ENCODE data around the gene SCD5.

SCD5 gene

DNA sequence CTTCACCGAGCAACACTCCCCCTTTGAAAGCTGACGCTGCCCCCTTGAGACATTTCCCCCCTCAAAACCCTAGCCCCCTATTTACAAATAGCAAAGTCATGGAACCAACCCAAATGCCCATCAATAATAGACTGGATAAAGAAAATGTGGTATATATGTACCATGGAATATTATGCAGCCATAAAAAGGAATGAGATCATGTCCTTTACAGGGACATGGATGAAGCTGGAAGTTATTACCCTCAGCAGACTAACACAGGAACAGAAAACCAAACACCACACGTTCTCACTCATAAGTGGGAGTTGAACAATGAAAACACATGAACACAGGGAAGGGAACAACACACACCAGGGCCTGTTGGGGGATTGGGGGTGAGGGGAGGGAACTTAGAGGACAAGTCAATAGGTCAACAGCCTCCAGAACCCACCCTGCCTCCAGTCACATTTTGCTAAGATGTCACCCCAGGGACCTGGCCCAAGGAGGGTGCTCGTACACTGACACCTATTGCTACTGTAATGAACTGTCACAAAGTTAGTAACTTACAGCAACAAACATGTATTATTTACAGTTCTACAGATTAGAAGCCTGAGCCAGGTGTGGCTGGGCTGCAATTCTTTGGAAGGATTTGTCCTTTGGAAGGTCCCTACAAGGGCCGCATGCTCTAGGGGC lies 20.6 kb downstream of the SCD5 start:
- DNase-seq (ENCODE audit: low read depth, low spot score) = no peak
- H3K4me3 ChIP-seq (ENCODE audit: low read length) = no peak overlapping the region

GRCh38 chr4:82776925-82777542 lies 21.6 kb downstream of the SCD5 start:
- no peak for DNase-seq (ENCODE audit: low read depth, low spot score)
- no peak overlapping the region for H3K4me3 ChIP-seq (ENCODE audit: low read length)

DNA sequence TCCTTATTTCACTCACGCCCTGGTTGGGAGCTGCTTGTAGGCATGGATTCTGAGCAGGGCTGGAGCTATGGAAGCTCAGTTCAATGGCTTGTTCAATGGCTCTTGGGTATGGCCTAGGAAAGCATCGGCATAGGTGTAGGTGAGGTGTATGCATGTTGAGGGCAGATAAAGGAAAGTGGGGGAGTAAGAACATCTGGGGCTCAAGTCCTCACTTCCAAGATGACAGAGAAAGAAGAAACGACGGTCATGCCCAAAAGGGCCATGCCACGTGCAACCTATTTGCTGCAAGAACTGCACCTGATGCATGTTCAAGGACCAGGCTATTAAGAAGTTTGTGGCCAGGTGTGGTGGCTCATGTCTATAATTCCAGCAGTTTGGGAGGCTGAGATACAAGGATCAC lies 23.4 kb downstream of the SCD5 start:
- no peak overlapping the region for H3K4me3 ChIP-seq (ENCODE audit: low read length)
- DNase-seq (ENCODE audit: low read depth, low spot score) = no peak

DNA sequence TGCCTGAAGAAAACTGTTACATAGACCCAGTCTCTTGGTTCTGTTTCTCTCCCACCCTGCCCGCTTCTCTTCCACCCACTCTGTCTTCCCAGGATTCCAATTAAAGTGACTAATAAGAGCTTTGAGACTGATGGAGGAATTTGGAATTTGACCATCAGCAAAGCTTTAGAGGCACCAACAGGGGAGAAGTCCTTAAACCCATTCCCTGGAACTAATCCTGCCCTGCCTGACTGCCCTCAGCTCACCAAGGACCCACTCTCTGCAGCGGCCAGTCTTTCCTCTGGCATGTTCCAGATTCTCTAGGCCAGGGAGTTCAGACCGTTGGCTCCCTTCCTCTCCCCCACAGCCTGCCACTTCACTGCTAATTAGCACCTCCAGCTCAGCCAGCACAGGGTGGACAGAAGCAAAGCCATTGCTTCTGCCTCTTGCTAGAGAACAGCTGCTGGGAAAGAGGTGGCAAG lies 23.9 kb downstream of the SCD5 start:
- H3K4me3 ChIP-seq (ENCODE audit: low read length) = no peak overlapping the region
- no peak for DNase-seq (ENCODE audit: low read depth, low spot score)

DNA sequence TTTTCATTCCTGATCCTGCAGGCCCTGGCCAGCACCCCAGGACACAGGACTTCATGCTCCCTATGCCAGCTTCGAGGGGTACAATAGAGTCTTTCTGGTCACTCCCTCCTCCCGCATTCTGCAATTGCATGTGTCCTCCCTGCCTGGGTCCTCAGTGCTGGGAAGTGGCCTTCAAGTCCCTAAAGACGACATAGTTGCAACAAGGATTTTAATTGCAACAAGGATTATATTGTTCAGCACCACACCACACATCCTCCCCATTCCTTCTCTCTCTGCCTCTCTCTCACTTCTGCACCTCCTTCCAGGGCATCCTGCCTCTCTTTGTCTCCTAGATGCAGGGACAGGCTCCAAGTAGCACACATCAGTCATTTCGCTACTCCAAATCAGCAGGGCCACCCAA lies 25.5 kb downstream of the SCD5 start:
- DNase-seq (ENCODE audit: low read depth, low spot score) = no peak
- H3K4me3 ChIP-seq (ENCODE audit: low read length) = no peak overlapping the region

DNA sequence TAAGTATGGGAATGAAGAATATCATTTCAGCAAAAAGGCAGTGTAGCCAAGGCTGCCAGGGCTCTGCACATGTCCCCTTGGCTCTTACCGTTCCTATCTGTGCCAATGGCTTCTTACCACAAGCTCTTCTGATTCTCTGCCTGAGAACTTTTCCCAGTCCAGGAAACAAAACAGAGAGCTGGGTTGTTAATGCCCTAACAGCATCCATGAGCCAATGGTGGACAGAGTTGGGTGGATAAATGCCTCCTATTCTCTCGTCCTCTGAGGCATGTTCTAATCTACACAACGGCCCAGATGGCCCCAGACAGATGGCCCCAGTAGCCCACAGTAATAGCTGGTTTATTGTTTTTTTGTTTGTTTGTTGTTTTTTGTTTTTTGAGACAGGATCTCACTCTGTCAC lies 28.0 kb downstream of the SCD5 start:
- H3K4me3 ChIP-seq (ENCODE audit: low read length) = no peak overlapping the region
- DNase-seq (ENCODE audit: low read depth, low spot score) = no peak

DNA sequence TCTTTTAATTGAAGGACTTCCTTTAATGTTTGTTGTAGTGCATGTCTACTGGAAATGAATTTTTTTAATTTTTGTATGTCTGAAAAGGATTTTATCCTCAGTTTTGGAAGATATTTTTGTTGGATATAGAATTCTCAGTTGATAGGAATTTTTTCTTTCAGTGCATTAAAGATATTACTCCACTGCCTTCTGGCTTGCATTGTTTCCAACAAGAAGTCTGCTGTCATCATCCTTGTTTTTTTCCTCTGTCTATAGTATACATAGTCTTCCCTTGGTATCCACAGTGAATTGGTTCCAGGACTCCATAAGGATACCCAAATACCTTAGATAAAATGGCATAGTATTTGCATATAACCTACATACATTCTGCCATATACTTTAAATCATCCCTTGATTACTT lies 33.5 kb downstream of the SCD5 start:
- no peak overlapping the region for H3K4me3 ChIP-seq (ENCODE audit: low read length)
- no peak for DNase-seq (ENCODE audit: low read depth, low spot score)

DNA sequence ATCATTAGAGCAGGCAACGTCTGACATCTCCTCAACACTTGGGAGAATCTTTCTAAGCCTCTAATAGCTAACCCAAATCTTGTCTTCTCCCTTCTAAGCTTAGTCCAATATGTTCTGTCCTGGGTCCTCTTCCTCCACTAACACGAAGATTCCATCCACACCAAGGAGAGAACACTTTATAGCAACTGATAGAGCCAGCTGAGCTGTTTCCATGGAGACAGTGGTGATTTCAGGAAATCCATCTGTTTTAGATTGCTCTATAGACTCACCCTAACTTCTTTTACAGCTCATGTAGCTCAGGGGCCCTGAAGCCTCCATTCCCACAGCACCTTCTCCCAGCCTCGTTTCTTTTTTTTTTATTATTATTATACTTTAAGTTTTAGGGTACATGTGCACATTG lies 37.4 kb downstream of the SCD5 start:
- DNase-seq (ENCODE audit: low read depth, low spot score) = no peak
- H3K4me3 ChIP-seq (ENCODE audit: low read length) = no peak overlapping the region

GRCh38 chr4:82758701-82759685 lies 39.6 kb downstream of the SCD5 start:
- DNase-seq (ENCODE audit: low read depth, low spot score) = no peak
- H3K4me3 ChIP-seq (ENCODE audit: low read length) = no peak overlapping the region

DNA sequence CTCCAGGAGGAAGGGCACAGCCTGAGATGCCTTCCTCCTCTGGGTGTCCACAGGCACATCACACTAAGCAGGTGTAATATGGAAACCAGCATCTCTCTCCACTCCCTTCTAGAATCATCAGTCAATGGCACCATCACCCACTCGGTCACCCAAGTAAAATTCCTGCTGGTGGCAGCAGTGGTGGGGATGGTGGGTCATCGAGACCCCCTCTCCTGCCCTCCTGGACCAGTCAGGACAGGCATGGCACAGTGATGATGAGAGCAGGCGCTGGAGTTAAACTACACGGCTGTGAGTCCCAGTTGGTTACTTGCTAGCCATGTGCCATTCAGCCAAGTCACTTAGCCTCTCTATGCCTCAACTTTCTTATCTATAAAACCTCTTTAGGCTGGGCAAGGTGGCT lies 42.5 kb downstream of the SCD5 start:
- no peak for DNase-seq (ENCODE audit: low read depth, low spot score)
- H3K4me3 ChIP-seq (ENCODE audit: low read length) = no peak overlapping the region

DNA sequence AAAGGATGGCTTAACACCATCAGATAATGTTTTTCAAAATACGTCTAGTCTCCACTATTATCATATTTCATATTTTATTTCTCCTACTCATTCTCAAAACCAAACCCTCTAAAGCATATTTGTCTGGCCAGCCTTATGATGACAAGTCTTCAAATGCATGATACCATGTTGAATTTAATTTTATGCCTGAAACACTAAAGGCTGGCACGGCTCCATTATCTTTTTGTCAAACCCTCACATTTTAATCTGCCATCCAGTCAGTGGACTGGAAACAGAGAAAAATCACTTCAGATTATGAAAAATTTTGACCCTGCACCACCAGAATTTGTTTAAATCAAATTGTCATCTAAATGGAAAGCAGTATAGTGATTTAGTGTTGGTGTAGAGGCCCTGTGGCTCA lies 42.9 kb downstream of the SCD5 start:
- no peak overlapping the region for H3K4me3 ChIP-seq (ENCODE audit: low read length)
- DNase-seq (ENCODE audit: low read depth, low spot score) = no peak

- no peak overlapping the region for H3K4me3 ChIP-seq (ENCODE audit: low read length)
- no peak for DNase-seq (ENCODE audit: low read depth, low spot score)
Measured at GRCh38 chr4:82754513-82755165, 44.0 kb downstream of the SCD5 start.

DNA sequence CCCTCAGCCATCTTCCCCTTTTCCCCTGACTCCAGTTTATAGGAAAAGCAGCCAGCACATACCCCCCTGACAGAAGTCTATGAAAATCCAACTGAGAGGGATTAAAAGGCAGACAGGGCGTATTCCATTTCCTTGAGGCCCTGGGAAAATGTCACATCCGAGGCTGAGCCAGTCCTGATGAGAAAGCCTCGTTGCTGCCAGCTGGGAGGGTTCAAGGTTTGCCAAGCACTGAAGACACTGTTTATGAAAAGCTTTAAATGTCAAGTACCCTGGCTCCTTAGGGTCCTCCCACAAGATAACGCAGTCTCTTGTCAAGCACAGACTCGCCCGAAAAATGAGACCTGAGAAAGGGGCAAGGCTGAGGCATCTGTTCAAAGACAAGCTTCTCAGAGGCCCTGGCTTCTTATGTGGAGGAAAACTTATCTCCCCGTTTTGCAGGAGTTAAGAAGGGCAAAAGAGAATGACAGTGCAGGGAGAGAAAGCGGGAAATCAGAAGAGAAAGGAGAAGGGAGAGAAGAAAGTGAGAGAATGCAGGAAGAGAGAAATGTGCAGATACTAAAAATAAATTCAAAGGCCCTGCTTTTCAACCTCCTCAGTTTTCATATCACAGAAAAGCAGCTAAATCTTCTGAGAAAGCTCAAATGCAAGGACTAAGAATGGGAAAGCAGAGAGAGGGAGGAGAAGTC lies 44.7 kb downstream of the SCD5 start:
- DNase-seq (ENCODE audit: low read depth, low spot score) = no peak
- H3K4me3 ChIP-seq (ENCODE audit: low read length) = no peak overlapping the region

- H3K4me3 ChIP-seq (ENCODE audit: low read length) = no peak overlapping the region
- no peak for DNase-seq (ENCODE audit: low read depth, low spot score)
Measured at GRCh38 chr4:82753238-82753637, 45.4 kb downstream of the SCD5 start.

GRCh38 chr4:82748810-82749470 lies 49.7 kb downstream of the SCD5 start:
- DNase-seq (ENCODE audit: low read depth, low spot score) = no peak
- H3K4me3 ChIP-seq (ENCODE audit: low read length) = no peak overlapping the region

DNA sequence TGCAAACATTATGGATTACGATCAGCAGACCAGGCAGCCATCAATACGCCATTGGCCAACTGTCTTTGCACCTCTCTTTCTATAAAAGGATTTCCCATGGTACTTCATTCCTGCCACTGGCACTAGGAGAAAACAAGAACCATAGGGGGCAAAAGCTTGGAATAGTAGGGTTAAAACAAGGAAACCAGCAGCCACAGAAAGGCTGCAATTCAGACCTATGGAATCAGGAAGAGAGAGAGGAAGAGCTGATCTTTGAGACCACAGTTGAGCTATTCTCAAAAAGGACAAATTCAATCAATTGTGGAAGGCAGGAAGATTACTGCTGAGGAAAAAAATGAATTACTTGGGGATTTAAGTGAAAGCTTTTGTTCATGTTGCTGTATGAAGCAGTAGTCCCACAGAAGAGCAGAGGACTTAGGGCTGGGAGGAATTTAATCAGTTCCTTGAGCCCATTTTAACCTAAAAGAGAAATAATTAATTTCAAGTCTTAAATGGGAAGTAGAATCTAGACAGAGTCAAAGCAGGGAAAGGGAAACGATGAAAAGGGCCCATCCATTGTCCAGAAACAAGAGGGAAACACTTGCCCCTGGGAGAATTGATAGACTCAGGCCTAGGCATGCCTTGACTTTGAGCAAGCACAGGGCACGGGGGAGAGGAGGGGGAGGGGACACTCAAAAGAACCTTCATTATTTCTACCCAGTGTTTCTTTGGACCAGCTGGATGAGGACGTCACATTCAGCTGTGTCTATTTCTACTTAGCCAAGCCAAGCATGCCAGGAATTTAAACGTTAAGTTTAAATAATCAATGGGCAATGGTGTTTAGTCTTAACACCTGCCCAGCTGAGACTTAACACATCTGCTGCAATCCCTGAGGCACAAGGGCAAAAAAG lies 50.7 kb downstream of the SCD5 start:
- no peak overlapping the region for H3K4me3 ChIP-seq (ENCODE audit: low read length)
- no peak for DNase-seq (ENCODE audit: low read depth, low spot score)

DNA sequence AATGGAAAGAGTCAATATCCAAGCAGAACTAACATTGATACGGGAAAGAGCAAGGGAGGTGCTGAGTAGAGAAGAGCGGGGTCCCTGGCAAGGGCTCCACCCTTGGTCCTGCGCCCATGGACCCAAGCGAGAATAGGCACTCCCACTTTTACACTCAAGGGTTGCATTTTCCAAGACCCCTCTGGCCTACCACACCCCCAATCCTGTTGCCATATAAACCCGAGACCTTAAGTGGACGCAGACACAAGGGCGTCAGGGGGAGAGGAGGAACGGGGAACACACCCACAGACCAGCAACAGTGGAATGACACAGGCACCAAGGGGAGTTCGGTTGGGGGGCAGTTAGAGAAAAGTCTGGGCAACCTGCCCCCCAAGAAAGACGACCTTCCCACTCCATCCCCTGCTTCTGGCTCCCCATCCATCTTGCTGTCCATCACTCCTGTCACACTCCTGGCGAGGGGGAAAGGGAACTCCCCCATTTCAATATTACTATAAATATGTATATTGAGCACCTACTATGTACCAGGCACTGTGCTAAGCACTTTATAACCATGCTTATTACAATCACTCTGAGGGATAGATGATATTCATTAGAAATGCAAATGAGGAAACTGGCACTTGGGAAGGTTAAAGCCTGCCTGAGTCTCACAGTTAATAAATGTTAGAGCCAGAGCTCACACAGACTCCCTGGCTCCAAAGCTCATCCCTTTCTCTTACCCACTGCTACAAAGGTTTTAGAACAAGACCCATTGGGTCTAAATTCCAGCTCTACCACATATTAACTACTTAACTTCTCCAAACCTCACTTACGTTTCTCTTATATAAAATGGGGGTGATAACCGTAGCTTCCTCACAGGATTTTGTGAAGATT lies 51.7 kb downstream of the SCD5 start:
- H3K4me3 ChIP-seq (ENCODE audit: low read length) = no peak overlapping the region
- DNase-seq (ENCODE audit: low read depth, low spot score) = no peak

All from Jurkat, Clone E6-1 (cell line).